Vagina (tissue), 2 donors: ENCODE measurements around the gene ZNF516. TPM values are rescaled to one million over a fixed set of nuclear protein-coding genes. Genes with fewer than 3 reads are reported as not detected.

Experiments used
- DNase-seq, 2 donors: peaks; one replicate each; pipeline ENCODE4 v3.0.0-alpha.2; 2017; ENCODE audit errors: extremely low spot score in 2 of 2
- H3K27ac ChIP-seq: fragments of 200-600 bp; sonication (generic); one replicate; pipeline ENCODE4 v1.5.1; 2019
- H3K27me3 ChIP-seq: fragments of 200-600 bp; sonication (generic); one replicate; pipeline ENCODE4 v1.5.1; 2019
- H3K36me3 ChIP-seq, 2 donors: fragments of 200-600 bp; sonication (generic); one replicate each; pipeline ENCODE4 v1.5.1; 2017 to 2019
- H3K4me1 ChIP-seq: fragments of 200-600 bp; sonication (generic); one replicate; pipeline ENCODE4 v1.5.1; 2019
- H3K4me3 ChIP-seq, 2 donors: fragments of 200-600 bp; sonication (generic); 1 replicate in 1 of 2; 2 replicates in 1 of 2; pipeline ENCODE4 v1.5.1; 2016 to 2019
- H3K9me3 ChIP-seq: fragments of 200-600 bp; sonication (generic); one replicate; pipeline ENCODE4 v1.5.1; 2019
- CTCF ChIP-seq, 3 experiments: fragments of 450-650 bp in 2 of 3; fragments of 200-600 bp in 1 of 3; sonication (generic) in 1 of 3; IDR thresholded peaks; one replicate each; pipeline ENCODE4 v1.5.1; 2017 to 2019; ENCODE audit warnings: antibody characterized with exemption in 3 of 3, mild to moderate bottlenecking in 2 of 3, moderate library complexity in 2 of 3
- POLR2A ChIP-seq, 2 donors: fragments of 450-650 bp; IDR thresholded peaks; one replicate each; pipeline ENCODE4 v1.6.1; 2017; ENCODE audit warnings: antibody characterized with exemption in 2 of 2, mild to moderate bottlenecking in 2 of 2, moderate library complexity in 2 of 2
- POLR2AphosphoS5 ChIP-seq, 2 donors: sonication (generic); formaldehyde crosslinking; IDR thresholded peaks; one replicate each; pipeline ENCODE4 v1.9.0; 2017; ENCODE audit warnings: antibody characterized with exemption in 2 of 2, mild to moderate bottlenecking in 2 of 2, low read depth in 1 of 2; ENCODE audit not compliant: insufficient read depth in 1 of 2
- intact Hi-C: fragments of 100-400 bp; cut with DNase I; formaldehyde crosslinking; loops from one replicate; pipeline ENCODE4 v1.15.1; 2023
- total RNA-seq: library from RNA; depleted of rRNA; stranded (reverse); fragments of >200 nt; gene quantifications from one replicate; pipeline ENCODE4 v1.2.3, GENCODE V29; 2016

Gene ZNF516
- total RNA-seq, 1 donor from 2014 or later, result 46.4 TPM

DNA sequence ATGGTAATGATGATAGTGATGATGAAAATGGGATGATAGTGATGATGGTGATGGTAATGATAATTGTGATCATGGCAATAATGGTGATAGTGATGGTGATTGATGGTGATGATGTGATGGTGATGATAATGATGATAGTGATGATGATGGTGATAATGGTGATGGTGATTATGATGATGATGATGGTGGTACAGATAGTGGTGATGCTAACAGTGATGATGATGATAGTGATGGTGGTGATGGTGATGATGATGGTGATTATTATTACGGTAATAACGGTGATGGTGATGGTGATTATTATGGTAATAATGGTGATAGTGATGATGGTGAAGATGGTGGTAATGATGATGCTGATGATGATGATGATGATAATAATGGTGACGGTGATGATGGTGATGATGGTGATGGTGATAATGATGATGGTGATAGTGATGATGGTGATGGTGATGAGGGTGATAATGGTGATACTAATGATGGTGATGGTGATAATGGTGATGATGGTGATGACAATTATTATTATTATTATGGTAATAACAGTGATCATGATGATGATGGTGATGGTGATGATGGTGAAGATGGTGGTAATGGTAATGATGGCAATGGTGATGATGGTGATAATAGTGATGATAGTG, 151.0 kb downstream of the ZNF516 start:
- no peak for TF ChIP-seq POLR2AphosphoS5 (IDR thresholded peaks at IDR 0.05; ENCODE audit: insufficient read depth in 1 of 2, low read depth in 1 of 2)
- TF ChIP-seq CTCF (IDR thresholded peaks at IDR 0.05), result no peak
- TF ChIP-seq POLR2A (IDR thresholded peaks at IDR 0.05), result no peak
- Histone ChIP-seq H3K27ac (no peak overlapping the region), H3K4me3 (no peak overlapping the region), H3K4me1 (peaks cover 6% of the 10 kb centered on the region), H3K27me3 (no peaks in the 10 kb centered on the region), H3K36me3 (no peaks in the 10 kb centered on the region), H3K9me3 (no peaks in the 10 kb centered on the region)
- DNase-seq, result no peak
- intact Hi-C loops, result no loop called here

- H3K36me3 ChIP-seq, result no peaks in the 10 kb centered on the region
- intact Hi-C loops, result no loop called here
- H3K27me3 ChIP-seq, result no peaks in the 10 kb centered on the region
- no peaks in the 10 kb centered on the region for H3K9me3 ChIP-seq
- no peaks in the 10 kb centered on the region for H3K4me1 ChIP-seq
- no peak overlapping the region for H3K27ac ChIP-seq
- no peak overlapping the region for H3K4me3 ChIP-seq
- no peak for TF ChIP-seq POLR2AphosphoS5 (IDR thresholded peaks at IDR 0.05; ENCODE audit: insufficient read depth in 1 of 2, low read depth in 1 of 2)
- TF ChIP-seq POLR2A (IDR thresholded peaks at IDR 0.05), result no peak
- no peak for TF ChIP-seq CTCF (IDR thresholded peaks at IDR 0.05)
- peak in 1 of 2 donors; percentile 56 for DNase-seq
Measured at GRCh38 chr18:76340410-76340809, 154.6 kb downstream of the ZNF516 start.

GRCh38 chr18:76339246-76339620, 155.8 kb downstream of the ZNF516 start:
- no peaks in the 10 kb centered on the region for H3K36me3 ChIP-seq
- TF ChIP-seq POLR2A (IDR thresholded peaks at IDR 0.05) (no peak), CTCF (IDR thresholded peaks at IDR 0.05) (no peak), POLR2AphosphoS5 (IDR thresholded peaks at IDR 0.05; ENCODE audit: insufficient read depth in 1 of 2, low read depth in 1 of 2) (no peak)
- H3K4me3 ChIP-seq, result no peak overlapping the region
- no peak for DNase-seq
- H3K9me3 ChIP-seq, result no peaks in the 10 kb centered on the region
- no peaks in the 10 kb centered on the region for H3K27me3 ChIP-seq
- no peak overlapping the region for H3K27ac ChIP-seq
- no peaks in the 10 kb centered on the region for H3K4me1 ChIP-seq
- intact Hi-C loops, result no loop called here

DNA sequence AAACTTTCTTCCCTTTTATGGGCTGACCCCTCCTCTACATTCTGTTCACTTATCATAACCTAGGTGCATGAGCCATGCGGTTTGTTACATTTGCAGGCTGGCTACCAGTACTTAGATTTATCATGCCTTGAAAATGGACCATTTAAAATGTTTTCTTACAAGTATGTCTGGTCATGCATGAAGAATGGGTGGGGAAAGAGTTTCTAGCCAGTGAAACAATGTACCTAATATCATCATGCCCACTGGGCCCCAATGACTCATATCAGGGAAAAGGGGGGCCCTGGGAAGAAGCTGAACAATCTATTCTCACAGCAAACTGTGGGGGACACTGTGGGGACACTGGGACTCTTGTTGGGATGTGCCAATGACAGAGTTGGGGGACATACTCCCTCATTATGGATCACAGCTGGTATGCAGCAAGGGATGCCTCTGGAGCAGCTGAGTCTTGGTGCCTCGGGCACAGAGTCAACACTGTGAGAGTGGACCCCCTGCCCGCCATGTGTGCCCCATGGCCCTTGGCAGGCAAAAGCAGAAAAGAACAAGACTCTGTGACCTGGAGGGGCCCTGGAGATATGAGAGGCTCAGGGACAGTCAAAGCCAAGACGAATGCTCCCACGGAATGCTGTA, 156.3 kb downstream of the ZNF516 start:
- Histone ChIP-seq H3K27ac (no peak overlapping the region), H3K9me3 (no peaks in the 10 kb centered on the region), H3K4me1 (no peaks in the 10 kb centered on the region), H3K27me3 (no peaks in the 10 kb centered on the region), H3K36me3 (no peaks in the 10 kb centered on the region), H3K4me3 (no peak overlapping the region)
- intact Hi-C loops, result no loop called here
- TF ChIP-seq POLR2AphosphoS5 (IDR thresholded peaks at IDR 0.05; ENCODE audit: insufficient read depth in 1 of 2, low read depth in 1 of 2) (no peak), CTCF (IDR thresholded peaks at IDR 0.05) (no peak), POLR2A (IDR thresholded peaks at IDR 0.05) (no peak)
- peak in 1 of 2 donors; percentile 69 for DNase-seq

DNA sequence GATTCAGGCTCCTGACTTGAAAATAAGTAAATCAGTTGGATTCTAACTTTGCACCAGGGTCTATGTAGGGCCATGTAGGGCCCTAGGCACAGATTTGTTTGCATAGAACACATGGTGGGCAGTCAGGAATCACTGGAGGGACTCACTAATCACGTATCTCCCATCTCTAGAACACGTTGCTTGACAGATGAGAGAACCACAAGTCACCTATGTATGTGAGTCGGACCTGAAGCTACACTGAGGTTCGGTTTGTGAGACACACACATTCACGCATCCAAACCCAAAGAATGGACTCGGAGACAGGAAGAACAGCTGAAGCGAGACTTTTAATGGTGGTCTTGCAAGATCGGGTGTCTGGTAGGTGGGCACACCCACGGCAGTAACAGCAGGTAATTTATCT, 157.0 kb downstream of the ZNF516 start:
- TF ChIP-seq POLR2A (IDR thresholded peaks at IDR 0.05), result no peak
- no peak for TF ChIP-seq CTCF (IDR thresholded peaks at IDR 0.05)
- TF ChIP-seq POLR2AphosphoS5 (IDR thresholded peaks at IDR 0.05; ENCODE audit: insufficient read depth in 1 of 2, low read depth in 1 of 2), result no peak
- Histone ChIP-seq H3K27ac (no peak overlapping the region), H3K4me1 (no peaks in the 10 kb centered on the region), H3K4me3 (no peak overlapping the region), H3K36me3 (no peaks in the 10 kb centered on the region), H3K9me3 (no peaks in the 10 kb centered on the region), H3K27me3 (no peaks in the 10 kb centered on the region)
- peak in 1 of 2 donors; percentile 75 for DNase-seq
- intact Hi-C loops, result no loop called here
